Body of pancreas (tissue), 4 donors: Measurements from ENCODE around the gene SLC24A3. TPM values are rescaled to one million over a fixed set of nuclear protein-coding genes. Genes with fewer than 3 reads are reported as not detected.
"Not testable (repeated sequence)": the region's sequence is repeated elsewhere in the genome, so short reads cannot be mapped to it uniquely, and the experiment has no call there.

Experiments used
- ATAC-seq: fragments of 150-250 bp; one replicate; pipeline ENCODE4 v1.9.1; 2016
- DNase-seq, 4 donors: peaks; one replicate each; pipeline ENCODE4 v3.0.0-alpha.2; 2019
- H3K27ac ChIP-seq, 4 donors: fragments of 200-600 bp; sonication (generic); 1 replicate in 3 of 4; 2 replicates in 1 of 4; pipeline versions ENCODE4 v1.5.1 to v1.6.1; 2016 to 2019; ENCODE audit warnings: mild to moderate bottlenecking in 1 of 4, mixed read lengths in 1 of 4, moderate library complexity in 1 of 4
- H3K27me3 ChIP-seq, 2 donors: fragments of 200-600 bp; sonication (generic); one replicate each; pipeline ENCODE4 v1.6.0; 2016; ENCODE audit warnings: mild to moderate bottlenecking in 1 of 2
- H3K36me3 ChIP-seq, 2 donors: fragments of 200-600 bp; sonication (generic); replicated peaks in 1 of 2; 2 replicates each; pipeline ENCODE4 v1.5.1; 2016; ENCODE audit warnings: low read depth in 2 of 2; ENCODE audit not compliant: insufficient read depth in 1 of 2
- H3K4me1 ChIP-seq: fragments of 200-600 bp; sonication (generic); one replicate; pipeline ENCODE4 v1.6.0; 2016
- H3K4me3 ChIP-seq, 2 donors: fragments of 200-600 bp; sonication (generic); 1 replicate in 1 of 2; 2 replicates in 1 of 2; pipeline ENCODE4 v1.5.1; 2016 to 2019
- H3K9me3 ChIP-seq, 3 donors: fragments of 200-600 bp; sonication (generic); 1 replicate in 2 of 3; 2 replicates in 1 of 3; pipeline ENCODE4 v1.5.1; 2016
- POLR2A ChIP-seq, 3 donors: fragments of 450-650 bp; IDR thresholded peaks; one replicate each; pipeline ENCODE4 v1.6.1; 2016; ENCODE audit warnings: antibody characterized with exemption in 3 of 3, mild to moderate bottlenecking in 2 of 3
- WGBS, 2 donors: methylation state at CpG; one replicate each; pipeline ENCODE4 v1.1.5; 2017; 5-methylcytosine and 5-hydroxymethylcytosine counted together
- intact Hi-C: fragments of 100-400 bp; cut with DNase I; formaldehyde crosslinking; loops from one replicate; pipeline ENCODE4 v1.15.1; 2023
- total RNA-seq, 2 donors: library from RNA; depleted of rRNA; stranded (reverse); fragments of >200 nt; gene quantifications; one replicate each; pipeline ENCODE4 v1.1.0, GENCODE V29; 2016
- TF ChIP-seq, protein P1 (sequence below), 7 experiments: fragments of 450-650 bp in 4 of 7; fragments of 200-600 bp in 3 of 7; sonication (generic) in 3 of 7; IDR thresholded peaks; one replicate each; pipeline ENCODE4 v1.5.1; 2016 to 2019; ENCODE audit warnings: antibody characterized with exemption in 7 of 7

Gene SLC24A3
- total RNA-seq, 2 donors from 2014 or later: 0.66 to 1.0 TPM

DNA sequence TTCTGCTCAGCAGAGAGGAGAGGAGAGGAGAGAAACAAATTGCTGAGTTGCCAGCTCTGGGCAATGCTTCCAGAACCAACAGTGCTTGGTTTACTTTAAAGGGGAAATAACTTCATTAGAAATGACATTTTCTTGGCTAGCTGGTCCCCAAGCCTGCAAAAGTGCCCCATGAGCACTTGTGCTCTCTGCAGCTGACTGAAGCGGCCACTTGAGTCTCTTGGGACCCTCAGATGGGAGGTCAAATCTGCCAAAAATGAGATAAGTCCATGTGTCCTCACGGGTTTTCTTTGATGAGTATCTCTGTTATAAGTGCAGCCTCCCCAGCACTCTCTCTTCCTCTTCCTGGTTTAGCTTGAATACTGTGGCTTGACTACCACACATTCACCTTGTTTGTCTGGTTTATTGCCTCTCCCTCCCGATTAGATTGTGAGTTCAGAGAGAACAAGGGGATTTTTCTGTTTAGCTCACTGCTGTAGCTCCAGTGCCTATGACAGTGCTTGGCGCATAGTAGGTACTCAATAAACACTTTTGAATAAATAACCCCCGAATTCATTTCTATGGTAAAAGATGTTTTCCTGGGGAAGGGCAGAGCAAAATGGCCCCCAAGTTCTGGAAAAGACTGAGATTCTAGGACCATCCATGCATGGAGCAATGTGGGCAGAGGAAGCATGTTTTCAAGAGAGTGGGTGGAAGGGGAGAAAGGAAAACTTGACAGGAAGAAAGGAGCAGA lies 538.6 kb downstream of the SLC24A3 start:
- WGBS, 2 donors: 24 to 32% methylated on average over 5 of the region's 5 CpGs
- no peaks in the 10 kb centered on the region for H3K9me3 ChIP-seq
- no peak for TF ChIP-seq POLR2A (IDR thresholded peaks at IDR 0.05)
- TF ChIP-seq, protein P1, sequence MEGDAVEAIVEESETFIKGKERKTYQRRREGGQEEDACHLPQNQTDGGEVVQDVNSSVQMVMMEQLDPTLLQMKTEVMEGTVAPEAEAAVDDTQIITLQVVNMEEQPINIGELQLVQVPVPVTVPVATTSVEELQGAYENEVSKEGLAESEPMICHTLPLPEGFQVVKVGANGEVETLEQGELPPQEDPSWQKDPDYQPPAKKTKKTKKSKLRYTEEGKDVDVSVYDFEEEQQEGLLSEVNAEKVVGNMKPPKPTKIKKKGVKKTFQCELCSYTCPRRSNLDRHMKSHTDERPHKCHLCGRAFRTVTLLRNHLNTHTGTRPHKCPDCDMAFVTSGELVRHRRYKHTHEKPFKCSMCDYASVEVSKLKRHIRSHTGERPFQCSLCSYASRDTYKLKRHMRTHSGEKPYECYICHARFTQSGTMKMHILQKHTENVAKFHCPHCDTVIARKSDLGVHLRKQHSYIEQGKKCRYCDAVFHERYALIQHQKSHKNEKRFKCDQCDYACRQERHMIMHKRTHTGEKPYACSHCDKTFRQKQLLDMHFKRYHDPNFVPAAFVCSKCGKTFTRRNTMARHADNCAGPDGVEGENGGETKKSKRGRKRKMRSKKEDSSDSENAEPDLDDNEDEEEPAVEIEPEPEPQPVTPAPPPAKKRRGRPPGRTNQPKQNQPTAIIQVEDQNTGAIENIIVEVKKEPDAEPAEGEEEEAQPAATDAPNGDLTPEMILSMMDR (IDR thresholded peaks at IDR 0.05): no peak
- H3K4me3 ChIP-seq: no peak overlapping the region
- H3K36me3 ChIP-seq: no peaks in the 10 kb centered on the region
- H3K4me1 ChIP-seq: peaks cover 10% of the 10 kb centered on the region
- peak overlapping the region in 3 of 4 donors; percentile 17 to 62 (median 41) for H3K27ac ChIP-seq
- H3K27me3 ChIP-seq: no peaks in the 10 kb centered on the region
- DNase-seq: no peak
- peak; percentile 75 for ATAC-seq
- intact Hi-C loops: no loop called here

DNA sequence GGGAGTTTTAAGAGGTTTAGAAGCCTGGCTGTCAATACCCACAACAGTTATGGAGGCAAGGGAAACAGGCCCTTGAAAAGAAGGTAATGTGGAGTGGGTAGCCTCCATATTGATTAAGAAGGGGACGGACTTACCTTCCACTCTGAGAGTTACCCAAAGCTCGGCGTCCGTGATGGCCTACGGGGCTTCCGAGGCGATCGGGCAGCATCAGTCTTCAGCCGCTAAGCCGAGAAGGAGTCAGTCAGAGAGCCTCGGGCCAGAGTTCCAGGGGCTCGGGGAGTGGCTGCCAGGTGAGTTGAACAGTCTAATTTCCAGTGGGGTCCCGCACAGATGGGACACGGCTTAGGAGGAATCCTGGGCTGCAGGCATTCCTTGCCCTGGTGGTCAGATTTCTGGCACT lies 541.8 kb downstream of the SLC24A3 start:
- H3K36me3 ChIP-seq, intact Hi-C loops, H3K27ac ChIP-seq, DNase-seq, H3K27me3 ChIP-seq, H3K4me3 ChIP-seq, ATAC-seq, H3K9me3 ChIP-seq: not testable (repeated sequence)
- 87 to 88% methylated on average over 8 to 14 of the region's 14 CpGs for WGBS, 2 donors
- peaks cover 26% of the 10 kb centered on the region for H3K4me1 ChIP-seq

DNA sequence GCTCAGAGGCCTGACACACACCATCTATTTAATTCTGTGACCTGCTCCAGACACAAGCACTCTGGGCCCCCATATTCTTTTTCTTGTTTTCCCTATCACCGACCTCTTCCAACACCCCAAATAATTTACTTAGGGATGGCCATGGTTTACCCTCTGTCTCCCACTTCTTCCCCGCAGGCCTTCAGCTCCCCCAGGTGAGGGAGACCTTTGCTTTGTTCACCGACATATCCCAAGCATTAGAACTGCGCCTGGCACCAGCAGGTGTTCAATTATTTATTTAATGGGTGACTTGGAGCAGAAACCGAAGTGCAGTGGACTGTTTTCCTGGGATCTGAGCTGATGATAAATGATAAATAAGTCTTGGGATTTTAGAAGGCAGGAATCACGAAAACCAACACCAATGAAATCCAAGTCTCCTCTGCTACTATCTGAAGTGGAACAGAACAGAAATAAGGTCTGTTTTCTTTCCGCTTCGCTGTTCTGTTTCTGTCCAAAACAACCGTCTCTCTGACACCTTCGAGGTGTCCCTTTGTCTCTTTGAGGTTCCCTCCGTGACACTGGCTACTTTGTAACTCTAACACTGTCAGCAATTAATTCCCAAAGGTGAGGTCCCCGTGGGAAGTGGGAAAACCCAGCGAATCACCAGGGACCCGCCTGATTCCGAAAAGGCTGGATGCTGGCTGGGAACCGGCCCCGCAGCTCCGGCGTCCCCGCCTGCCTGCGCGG lies 544.5 kb downstream of the SLC24A3 start:
- Histone ChIP-seq H3K4me3 (peak overlapping the region; percentile 68 to 80), H3K9me3 (no peaks in the 10 kb centered on the region), H3K27ac (peak overlapping the region; percentile 89 to 97 (median 92)), H3K36me3 (no peaks in the 10 kb centered on the region), H3K27me3 (no peaks in the 10 kb centered on the region), H3K4me1 (peaks cover 42% of the 10 kb centered on the region)
- peak; percentile 19 to 47 (median 30) for DNase-seq
- no peak for ATAC-seq
- intact Hi-C loops: no loop called here
- TF ChIP-seq, protein P1 (IDR thresholded peaks at IDR 0.05): no peak
- TF ChIP-seq POLR2A (IDR thresholded peaks at IDR 0.05): no peak
- 6 to 7% methylated on average over 14 to 22 of the region's 22 CpGs for WGBS, 2 donors

DNA sequence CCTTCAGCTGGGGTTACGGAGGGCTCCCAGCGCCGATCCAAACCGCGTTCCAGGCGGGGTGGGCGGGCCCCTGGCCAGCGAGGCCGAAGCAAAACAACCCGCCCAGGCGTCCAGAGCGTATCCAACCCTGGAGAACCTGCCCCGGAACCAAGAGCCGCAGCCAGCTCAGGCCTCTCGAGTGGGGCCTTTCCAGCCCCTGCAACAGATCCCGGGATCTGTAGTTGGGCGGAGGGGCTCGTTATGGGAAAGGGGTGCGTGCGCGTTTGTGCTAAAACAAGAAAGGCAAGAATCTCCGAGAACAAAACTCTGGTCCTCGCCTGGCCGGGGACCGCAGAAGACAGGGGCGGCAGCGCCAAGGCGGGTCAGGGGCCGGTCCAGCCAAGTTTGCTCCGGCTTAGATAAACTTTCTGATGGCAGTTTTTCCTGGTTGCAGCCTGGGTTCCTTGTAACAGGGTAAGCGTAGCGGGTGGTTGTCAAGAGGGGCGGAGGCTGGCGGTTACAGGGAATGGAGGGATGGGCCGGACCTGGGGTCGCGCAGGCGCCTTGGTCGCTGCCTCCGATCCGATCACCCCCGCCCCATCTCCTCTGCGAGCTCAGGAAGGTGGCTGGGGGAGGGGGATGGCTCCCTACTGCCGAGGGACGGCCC lies 545.2 kb downstream of the SLC24A3 start:
- H3K9me3 ChIP-seq: no peaks in the 10 kb centered on the region
- intact Hi-C loops: no loop called here
- peak; percentile 87 to 96 (median 92) for DNase-seq
- peak; percentile 85 for ATAC-seq
- H3K27me3 ChIP-seq: no peaks in the 10 kb centered on the region
- peak overlapping the region; percentile 68 to 80 for H3K4me3 ChIP-seq
- no peaks in the 10 kb centered on the region for H3K36me3 ChIP-seq
- TF ChIP-seq POLR2A (IDR thresholded peaks at IDR 0.05): peak; percentile 35 to 76 (median 71)
- TF ChIP-seq, protein P1 (IDR thresholded peaks at IDR 0.05): no peak
- H3K27ac ChIP-seq: peak overlapping the region; percentile 89 to 97 (median 92)
- peaks cover 47% of the 10 kb centered on the region for H3K4me1 ChIP-seq
- WGBS, 2 donors: 0% methylated on average over 21 to 45 of the region's 45 CpGs

DNA sequence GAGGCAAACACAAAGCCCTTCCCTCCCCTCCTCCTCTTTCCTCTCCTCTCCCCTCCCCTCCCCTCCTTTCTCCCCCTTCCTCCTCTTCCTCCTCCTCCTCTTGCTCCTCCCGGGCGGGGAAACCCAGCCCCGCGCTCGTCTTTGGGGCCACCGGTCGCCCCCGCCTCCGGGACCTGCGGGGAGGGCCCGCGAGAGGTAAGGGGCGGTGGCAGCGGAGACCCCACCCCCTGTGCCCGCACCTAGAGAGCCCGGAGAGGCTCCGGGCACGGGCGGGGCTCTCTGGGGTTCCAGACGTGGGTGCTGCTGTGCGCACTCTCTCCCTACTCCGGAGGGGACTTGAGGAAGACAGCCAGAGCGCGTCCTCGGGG lies 545.7 kb downstream of the SLC24A3 start, which contains the start of gene RIN2:
Gene RIN2, plus strand, starts transcription at position 126 of the 368 bp plus-strand sequence. CDS start 131,344 bp downstream, outside the sequence.
- peaks cover 47% of the 10 kb centered on the region for H3K4me1 ChIP-seq
- TF ChIP-seq, protein P1 (IDR thresholded peaks at IDR 0.05): no peak
- TF ChIP-seq POLR2A (IDR thresholded peaks at IDR 0.05): peak in 2 of 3 donors; percentile 53 to 78
- ATAC-seq (peak; percentile 58), DNase-seq (peak in 1 of 4 donors; percentile 79)
- peak within 1 kb of the TSS; percentile 89 to 97 (median 92) for H3K27ac ChIP-seq
- intact Hi-C loops: no loop called here
- H3K9me3 ChIP-seq: no peaks in the 10 kb centered on the region
- H3K27me3 ChIP-seq: no peaks in the 10 kb centered on the region
- H3K36me3 ChIP-seq: no peaks in the 10 kb centered on the region
- 0 to 2% methylated on average over 6 to 25 of the region's 25 CpGs for WGBS, 2 donors
- H3K4me3 ChIP-seq: peak within 1 kb of the TSS; percentile 68 to 80
